Suprapubic skin (tissue), 3 donors: ENCODE data around the gene OGDHL.

Experiments
- CTCF ChIP-seq, 2 donors: fragments of 200-600 bp in 1 of 2; fragments of 450-650 bp in 1 of 2; sonication (generic) in 1 of 2; IDR thresholded peaks; one replicate each; pipeline ENCODE4 v1.5.1; 2016 to 2019; ENCODE audit warnings: antibody characterized with exemption in 2 of 2, mild to moderate bottlenecking in 1 of 2, moderate library complexity in 1 of 2
- POLR2AphosphoS5 ChIP-seq, 3 donors: sonication (generic); formaldehyde crosslinking; IDR thresholded peaks; one replicate each; pipeline ENCODE4 v1.6.1; 2017; ENCODE audit warnings: antibody characterized with exemption in 3 of 3

- no peak for TF ChIP-seq POLR2AphosphoS5 (IDR thresholded peaks at IDR 0.05)
- TF ChIP-seq CTCF (IDR thresholded peaks at IDR 0.05) = no peak
Measured at GRCh38 chr10:49743464-49744075, 18.6 kb downstream of the OGDHL start.
